Left lung (tissue), 10 donors: ENCODE measurements around the gene KL. TPM values are rescaled to one million over a fixed set of nuclear protein-coding genes. Genes with fewer than 3 reads are reported as not detected.

ENCODE experiments used
- ATAC-seq: fragments of 200-7000 bp; cut with Tn5 transposase; one replicate; pipeline ENCODE4 v1.9.1; 2020; ENCODE audit warnings: moderate library complexity
- DNase-seq, 4 donors: peaks; one replicate each; pipeline ENCODE4 v3.0.0-alpha.2; 2013 to 2020
- H3K27ac ChIP-seq, 2 donors: fragments of 200-600 bp; sonication (generic) in 1 of 2; one replicate each; pipeline versions ENCODE4 v1.5.0 to v1.8.0; 2020 to 2021
- H3K27me3 ChIP-seq, 2 donors: fragments of 200-600 bp; sonication (generic) in 1 of 2; one replicate each; pipeline versions ENCODE4 v1.5.0 to v1.8.0; 2020 to 2021
- H3K36me3 ChIP-seq, 2 donors: fragments of 200-600 bp; sonication (generic) in 1 of 2; one replicate each; pipeline versions ENCODE4 v1.5.0 to v1.8.0; 2020 to 2021
- H3K4me1 ChIP-seq, 2 donors: fragments of 200-600 bp; one replicate each; pipeline ENCODE4 v1.8.0; 2021
- H3K4me3 ChIP-seq, 2 donors: fragments of 200-600 bp; sonication (generic) in 1 of 2; one replicate each; pipeline versions ENCODE4 v1.5.0 to v1.8.0; 2020 to 2021; ENCODE audit warnings: mild to moderate bottlenecking in 1 of 2
- H3K9me3 ChIP-seq, 2 donors: fragments of 200-600 bp; sonication (generic) in 1 of 2; one replicate each; pipeline versions ENCODE4 v1.5.0 to v1.8.0; 2020 to 2021
- CTCF ChIP-seq, 2 donors: fragments of 200-600 bp; sonication (generic) in 1 of 2; IDR thresholded peaks; one replicate each; pipeline versions ENCODE4 v1.5.0 to v1.8.0; 2021; ENCODE audit warnings: antibody characterized with exemption in 2 of 2
- intact Hi-C, 2 donors: fragments of 100-400 bp; cut with DNase I; formaldehyde crosslinking; loops; one replicate each; pipeline versions ENCODE4 v1.11.2 to v1.14.2; 2022
- polyA plus RNA-seq, 6 donors: library from polyadenylated mRNA; unstranded; fragments of 120-200 nt; gene quantifications; one replicate each; pipeline ENCODE4 v1.2.1, GENCODE V29; 2013; ENCODE audit not compliant: insufficient read length in 6 of 6
- total RNA-seq, 2 donors: library from RNA; stranded (reverse); fragmentation: NEBNext Ultra II Directional; extraction: Animal tissue kit (Norgen Biotek cat#: 25700); gene quantifications; one replicate each; pipeline ENCODE4 v1.2.1, GENCODE V29; 2021
- donor health status: DM: no; HTN: yes; CAD: no.
- donor health status: DM: no; HTN: no; CAD: no.

Gene KL
- total and polyA plus RNA-seq, 8 donors, result 2.8 to 8.6 (median 8.0) TPM

GRCh38 chr13:33100886-33101285 lies 84.7 kb downstream of the KL start:
- intact Hi-C loops, result no loop called here
- peaks cover 0 to 13% of the 10 kb centered on the region in 2 donors for H3K9me3 ChIP-seq
- DNase-seq, result no peak
- H3K4me3 ChIP-seq, result no peak overlapping the region
- ATAC-seq, result no peak
- TF ChIP-seq CTCF (IDR thresholded peaks at IDR 0.05), result no peak
- peaks cover 0 to 26% of the 10 kb centered on the region in 2 donors for H3K36me3 ChIP-seq
- no peaks in the 10 kb centered on the region for H3K4me1 ChIP-seq
- H3K27me3 ChIP-seq, result no peaks in the 10 kb centered on the region
- H3K27ac ChIP-seq, result no peak overlapping the region

- ATAC-seq, result no peak
- H3K9me3 ChIP-seq, result peaks cover 0 to 13% of the 10 kb centered on the region in 2 donors
- no peak overlapping the region for H3K4me3 ChIP-seq
- DNase-seq, result no peak
- H3K27me3 ChIP-seq, result no peaks in the 10 kb centered on the region
- no peak for TF ChIP-seq CTCF (IDR thresholded peaks at IDR 0.05)
- intact Hi-C loops, result no loop called here
- no peaks in the 10 kb centered on the region for H3K4me1 ChIP-seq
- H3K36me3 ChIP-seq, result peaks cover 0 to 36% of the 10 kb centered on the region in 2 donors
- H3K27ac ChIP-seq, result no peak overlapping the region
Measured at GRCh38 chr13:33101835-33102234, 85.6 kb downstream of the KL start.

- Histone ChIP-seq H3K27me3 (no peaks in the 10 kb centered on the region), H3K4me1 (no peaks in the 10 kb centered on the region), H3K4me3 (no peak overlapping the region), H3K27ac (no peak overlapping the region), H3K36me3 (peaks cover 0 to 45% of the 10 kb centered on the region in 2 donors), H3K9me3 (peaks cover 0 to 2% of the 10 kb centered on the region in 2 donors)
- no peak for ATAC-seq
- no peak for DNase-seq
- no peak for TF ChIP-seq CTCF (IDR thresholded peaks at IDR 0.05)
- intact Hi-C loops, result no loop called here
Measured at GRCh38 chr13:33103457-33103856, 87.2 kb downstream of the KL start.

GRCh38 chr13:33105387-33106005 lies 89.3 kb downstream of the KL start:
- no peak for DNase-seq
- Histone ChIP-seq H3K4me1 (peaks cover 8 to 13% of the 10 kb centered on the region in 2 donors), H3K36me3 (peaks cover 0 to 66% of the 10 kb centered on the region in 2 donors), H3K4me3 (no peak overlapping the region), H3K9me3 (no peaks in the 10 kb centered on the region), H3K27ac (peak overlapping the region in 1 of 2 donors; percentile 34), H3K27me3 (no peaks in the 10 kb centered on the region)
- no peak for TF ChIP-seq CTCF (IDR thresholded peaks at IDR 0.05)
- intact Hi-C loops, result no loop called here
- ATAC-seq, result peak; percentile 67

GRCh38 chr13:33106656-33107360 lies 90.6 kb downstream of the KL start:
- no peaks in the 10 kb centered on the region for H3K9me3 ChIP-seq
- no peaks in the 10 kb centered on the region for H3K27me3 ChIP-seq
- no peak for TF ChIP-seq CTCF (IDR thresholded peaks at IDR 0.05)
- DNase-seq (no peak), ATAC-seq (no peak)
- H3K36me3 ChIP-seq, result peaks cover 0 to 77% of the 10 kb centered on the region in 2 donors
- H3K27ac ChIP-seq, result no peak overlapping the region
- intact Hi-C loops, result no loop called here
- no peak overlapping the region for H3K4me3 ChIP-seq
- peaks cover 13 to 25% of the 10 kb centered on the region in 2 donors for H3K4me1 ChIP-seq
